Activated T-cell treated with anti-CD3 and anti-CD28 coated beads, Interleukin-2, amount 50 U/mL, for 72 hours (primary cell): Measurements from ENCODE around the gene EMSY. TPM values are rescaled to one million over a fixed set of nuclear protein-coding genes. Genes with fewer than 3 reads are reported as not detected.
"Not testable (repeated sequence)": the region's sequence is repeated elsewhere in the genome, so short reads cannot be mapped to it uniquely, and the experiment has no call there.

Experiments
- ATAC-seq, 2 donors: fragments of 150-1000 bp; cut with Tn5 transposase; replicated peaks in 1 of 2; 2 replicates each; pipeline ENCODE4 v1.10.0; 2021; ENCODE audit warnings: moderate library complexity in 2 of 2, mild to moderate bottlenecking in 1 of 2
- DNase-seq, 2 donors: peaks; one replicate each; pipeline ENCODE4 v3.0.0; 2021 to 2022; ENCODE audit warnings: mixed read lengths in 1 of 2
- H3K27ac Mint-ChIP-seq: one replicate; pipeline ENCODE4 v1.8.0; 2022; ENCODE audit warnings: mild to moderate bottlenecking, moderate library complexity, mixed read lengths
- H3K27me3 Mint-ChIP-seq: one replicate; pipeline ENCODE4 v1.8.0; 2022; ENCODE audit warnings: low read depth, mixed read lengths
- H3K36me3 Mint-ChIP-seq, 2 donors: one replicate each; pipeline ENCODE4 v1.8.0; 2022; ENCODE audit warnings: mixed read lengths in 2 of 2, mild to moderate bottlenecking in 1 of 2; ENCODE audit not compliant: insufficient read depth in 2 of 2
- H3K4me1 Mint-ChIP-seq: one replicate; pipeline ENCODE4 v1.8.0; 2022; ENCODE audit warnings: low read depth, mixed read lengths
- H3K4me3 Mint-ChIP-seq, 2 donors: one replicate each; pipeline ENCODE4 v1.8.0; 2022; ENCODE audit warnings: mild to moderate bottlenecking in 2 of 2, mixed read lengths in 2 of 2, moderate library complexity in 2 of 2
- H3K9me3 Mint-ChIP-seq, 2 donors: one replicate each; pipeline ENCODE4 v1.8.0; 2022; ENCODE audit warnings: mixed read lengths in 2 of 2
- total RNA-seq, 2 donors: library from RNA; stranded (reverse); gene quantifications; one replicate each; pipeline ENCODE4 v1.2.3, GENCODE V29; 2022

Gene EMSY
- total RNA-seq: 10 to 100 TPM; 24.6 to 27.8 TPM

DNA sequence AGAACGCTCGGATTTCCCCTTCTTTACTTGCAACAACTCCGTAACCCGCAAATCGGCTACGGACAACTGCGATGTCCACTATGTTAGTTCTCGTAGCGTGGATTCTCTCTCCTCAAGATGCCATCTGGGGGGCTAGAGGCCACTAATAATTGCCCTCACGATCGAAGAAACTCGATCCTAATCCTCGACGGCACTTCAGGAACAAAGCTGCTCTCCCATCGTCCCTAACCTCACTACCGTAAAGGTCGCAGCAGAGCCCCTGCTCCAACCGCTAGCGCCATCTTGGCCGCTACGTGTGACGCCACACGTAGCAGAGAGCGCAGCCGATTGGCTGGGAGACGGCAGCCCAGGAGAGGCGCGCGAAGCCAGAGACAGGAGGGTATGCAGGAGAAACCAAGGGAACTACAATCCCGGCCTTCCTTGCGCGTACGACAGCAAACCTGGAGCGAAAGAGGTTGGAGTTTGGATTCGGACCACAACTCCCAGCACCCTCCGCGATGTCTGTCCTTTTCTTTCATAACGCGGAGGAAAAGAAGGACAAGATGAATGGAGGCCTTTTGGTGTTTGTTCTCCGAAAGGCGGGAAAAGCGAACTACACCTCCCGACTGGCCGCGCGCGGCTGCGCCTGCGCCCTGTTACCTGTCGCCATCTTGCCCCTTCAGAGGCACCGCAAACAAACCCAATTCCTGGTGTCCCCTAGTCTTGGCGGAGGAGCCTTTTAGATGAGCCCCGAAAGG lies at the start of gene EMSY:
TSS of gene EMSY (plus strand) at position 635 of the 737 bp plus-strand sequence. CDS start 1,921 bp downstream, outside the sequence.
- DNase-seq (peak; percentile 89 to 94), ATAC-seq (peak; percentile 96 to 97)
- H3K4me1 Mint-ChIP-seq: peaks cover 31% of the 10 kb centered on the region
- peaks cover 0 to 2% of the 10 kb centered on the region in 2 donors for H3K9me3 Mint-ChIP-seq
- H3K4me3 Mint-ChIP-seq: peak within 1 kb of the TSS; percentile 98
- H3K27me3 Mint-ChIP-seq: no peaks in the 10 kb centered on the region
- H3K36me3 Mint-ChIP-seq: peaks cover 10 to 21% of the 10 kb centered on the region in 2 donors
- H3K27ac Mint-ChIP-seq: peak within 1 kb of the TSS; percentile 99

DNA sequence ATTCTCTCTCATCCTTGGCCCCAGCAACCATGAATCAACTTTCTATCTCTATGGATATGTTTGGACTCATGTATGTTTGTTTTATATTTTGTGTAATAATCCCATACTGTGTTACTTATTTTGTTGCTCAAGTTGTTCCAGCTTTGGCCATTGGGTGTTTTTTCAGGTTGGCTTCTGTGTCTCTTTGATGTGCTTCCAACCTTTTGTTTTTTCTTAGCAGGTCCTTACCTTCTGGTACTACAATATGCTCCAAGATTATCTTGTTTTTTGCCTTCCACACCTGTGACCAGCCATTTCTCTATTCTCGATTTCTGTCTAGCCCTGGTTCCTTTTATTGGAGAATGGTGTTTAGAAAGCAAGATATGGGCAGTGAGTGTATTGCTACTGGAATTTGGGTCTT lies 49.5 kb upstream of the EMSY start:
- no peaks in the 10 kb centered on the region for H3K4me1 Mint-ChIP-seq
- DNase-seq (no peak), ATAC-seq (no peak)
- peaks cover 7% of the 10 kb centered on the region for H3K27me3 Mint-ChIP-seq
- no peak overlapping the region for H3K27ac Mint-ChIP-seq
- no peaks in the 10 kb centered on the region for H3K9me3 Mint-ChIP-seq
- H3K4me3 Mint-ChIP-seq: no peak overlapping the region
- no peaks in the 10 kb centered on the region for H3K36me3 Mint-ChIP-seq

DNA sequence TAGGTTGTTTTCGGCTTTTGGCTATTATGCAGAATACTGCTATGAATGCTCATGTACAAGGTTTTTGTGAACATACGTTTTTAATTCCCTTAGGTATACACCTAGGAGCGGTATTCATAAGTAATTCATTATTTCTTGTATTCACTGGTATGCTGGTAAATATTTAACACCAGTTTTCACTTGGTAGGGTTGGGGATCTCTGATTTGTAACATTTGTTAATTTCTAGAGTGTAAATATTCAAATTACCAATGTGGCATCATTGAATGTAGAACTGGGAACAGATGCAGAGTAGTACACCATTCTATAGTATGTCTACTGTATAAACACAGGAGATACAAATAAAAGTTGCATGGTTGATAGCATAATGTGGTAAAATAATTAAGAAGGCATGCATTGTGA lies 47.4 kb upstream of the EMSY start:
- no peak overlapping the region for H3K27ac Mint-ChIP-seq
- H3K27me3 Mint-ChIP-seq: peaks cover 7% of the 10 kb centered on the region

GRCh38 chr11:76400967-76401366 lies 43.9 kb upstream of the EMSY start:
- no peaks in the 10 kb centered on the region for H3K36me3 Mint-ChIP-seq
- H3K27me3 Mint-ChIP-seq: no peaks in the 10 kb centered on the region
- H3K27ac Mint-ChIP-seq: no peak overlapping the region

More for the DNA sequence above, 47.4 kb upstream of the EMSY start:
- no peak for DNase-seq
- no peaks in the 10 kb centered on the region for H3K4me1 Mint-ChIP-seq
- H3K36me3 Mint-ChIP-seq: no peaks in the 10 kb centered on the region
- no peak overlapping the region for H3K4me3 Mint-ChIP-seq
- ATAC-seq: no peak
- no peaks in the 10 kb centered on the region for H3K9me3 Mint-ChIP-seq

DNA sequence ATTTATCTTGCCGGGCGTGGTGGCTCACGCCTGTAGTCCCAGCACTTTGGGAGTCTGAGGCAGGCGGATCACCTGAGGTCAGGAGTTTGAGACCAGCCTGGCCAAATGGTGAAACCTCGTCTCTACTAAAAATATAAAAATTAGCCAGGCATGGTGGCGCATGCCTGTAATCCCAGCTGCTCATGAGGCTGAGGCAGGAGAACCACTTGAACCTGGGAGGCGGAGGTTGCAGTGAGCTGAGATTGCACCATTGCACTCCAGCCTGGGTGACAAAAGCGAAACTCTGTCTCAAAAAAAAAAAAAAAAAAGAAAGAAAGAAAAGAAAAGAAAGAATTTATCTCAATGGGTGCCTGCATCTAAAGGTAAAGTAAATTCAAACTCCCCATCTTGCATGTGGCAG lies 43.3 kb upstream of the EMSY start:
- ATAC-seq, H3K4me3 Mint-ChIP-seq, H3K27me3 Mint-ChIP-seq, H3K36me3 Mint-ChIP-seq, DNase-seq, H3K9me3 Mint-ChIP-seq, H3K27ac Mint-ChIP-seq, H3K4me1 Mint-ChIP-seq: not testable (repeated sequence)

More at GRCh38 chr11:76400967-76401366, 43.9 kb upstream of the EMSY start:
- ATAC-seq (no peak), DNase-seq (no peak)
- Mint-ChIP-seq H3K9me3 (no peaks in the 10 kb centered on the region), H3K4me3 (no peak overlapping the region), H3K4me1 (no peaks in the 10 kb centered on the region)

DNA sequence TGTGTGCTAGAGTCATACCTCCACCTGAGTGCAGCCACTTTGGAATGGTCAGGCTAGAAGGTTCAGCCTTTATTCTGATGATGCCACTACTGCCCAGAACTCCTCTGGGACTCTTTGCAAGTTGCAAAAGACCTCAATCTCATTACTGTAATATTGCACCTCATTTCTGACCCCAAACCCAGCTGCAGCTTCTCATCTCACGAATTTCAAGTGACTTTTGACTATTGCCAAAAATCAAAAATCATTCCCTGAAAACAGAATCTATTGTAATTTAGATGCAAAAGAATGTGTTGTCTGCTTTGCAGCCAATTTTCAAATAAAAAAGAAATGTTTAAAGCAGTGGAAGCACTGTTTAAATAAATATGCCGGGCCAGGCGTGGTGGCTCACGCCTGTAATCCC lies 38.5 kb upstream of the EMSY start:
- Mint-ChIP-seq H3K9me3 (no peaks in the 10 kb centered on the region), H3K36me3 (no peaks in the 10 kb centered on the region), H3K4me1 (no peaks in the 10 kb centered on the region), H3K27me3 (no peaks in the 10 kb centered on the region), H3K27ac (no peak overlapping the region), H3K4me3 (no peak overlapping the region)
- DNase-seq (no peak), ATAC-seq (no peak)

GRCh38 chr11:76408171-76408965 lies 36.5 kb upstream of the EMSY start:
- Mint-ChIP-seq H3K27me3 (peaks cover 5% of the 10 kb centered on the region), H3K4me3 (no peak overlapping the region), H3K9me3 (no peaks in the 10 kb centered on the region), H3K4me1 (no peaks in the 10 kb centered on the region), H3K27ac (no peak overlapping the region), H3K36me3 (no peaks in the 10 kb centered on the region)
- no peak for ATAC-seq
- DNase-seq: no peak

- Mint-ChIP-seq H3K4me1 (no peaks in the 10 kb centered on the region), H3K4me3 (no peak overlapping the region), H3K27me3 (peaks cover 13% of the 10 kb centered on the region), H3K9me3 (no peaks in the 10 kb centered on the region), H3K36me3 (no peaks in the 10 kb centered on the region), H3K27ac (no peak overlapping the region)
- DNase-seq (no peak), ATAC-seq (no peak)
These were observed 33.9 kb upstream of the EMSY start for GRCh38 chr11:76410851-76411357.

DNA sequence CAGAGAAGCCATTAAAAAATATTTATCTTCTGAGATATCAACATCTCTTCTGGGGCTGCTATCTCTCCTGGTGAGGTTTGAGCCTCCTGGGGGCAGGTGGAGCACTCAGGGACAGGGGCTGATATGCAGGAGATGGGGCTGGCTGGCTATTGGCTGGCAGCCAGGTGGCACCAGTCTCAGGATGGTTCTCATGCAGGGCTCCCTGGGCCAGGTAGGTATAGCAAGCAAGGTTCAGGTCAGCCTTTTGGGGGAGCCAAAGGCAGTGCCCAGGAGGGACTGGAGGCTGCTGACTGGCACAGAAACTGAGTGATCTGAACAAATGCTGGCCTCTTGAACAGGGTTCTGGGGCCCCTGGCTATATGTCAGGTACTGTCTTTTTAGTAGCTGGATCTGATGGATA lies 29.7 kb upstream of the EMSY start:
- DNase-seq: peak in 1 of 2 donors; percentile 5
- no peak overlapping the region for H3K27ac Mint-ChIP-seq
- peaks cover 36% of the 10 kb centered on the region for H3K27me3 Mint-ChIP-seq
- no peaks in the 10 kb centered on the region for H3K4me1 Mint-ChIP-seq
- ATAC-seq: no peak
- H3K9me3 Mint-ChIP-seq: no peaks in the 10 kb centered on the region
- H3K36me3 Mint-ChIP-seq: no peaks in the 10 kb centered on the region
- no peak overlapping the region for H3K4me3 Mint-ChIP-seq

- H3K27ac Mint-ChIP-seq: no peak overlapping the region
- H3K36me3 Mint-ChIP-seq: no peaks in the 10 kb centered on the region
- peaks cover 9% of the 10 kb centered on the region for H3K4me1 Mint-ChIP-seq
- H3K27me3 Mint-ChIP-seq: peaks cover 24% of the 10 kb centered on the region
- ATAC-seq (no peak), DNase-seq (peak; percentile 23 to 26)
- H3K9me3 Mint-ChIP-seq: no peaks in the 10 kb centered on the region
- H3K4me3 Mint-ChIP-seq: no peak overlapping the region
These were observed 24.9 kb upstream of the EMSY start for GRCh38 chr11:76419896-76420295.

DNA sequence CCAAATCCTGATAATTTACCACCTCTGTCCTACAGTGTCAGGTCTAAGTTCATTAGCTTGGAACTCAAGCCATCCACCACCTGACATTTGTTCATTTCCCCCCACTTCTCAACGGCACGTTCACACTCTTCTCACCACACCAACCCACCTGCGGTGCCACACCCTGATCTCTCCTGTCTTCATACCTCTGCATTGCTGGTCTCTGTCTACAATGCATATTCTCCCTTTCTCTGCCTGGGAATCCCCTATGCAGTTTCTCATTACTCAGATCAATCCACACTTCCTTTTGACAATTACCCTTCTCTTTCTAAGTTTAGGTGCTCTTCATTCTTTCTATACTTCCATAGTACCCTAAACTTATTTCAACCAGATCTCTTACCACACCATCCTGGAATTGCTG lies 20.4 kb upstream of the EMSY start:
- ATAC-seq (peak; percentile 92), DNase-seq (peak; percentile 16 to 29)
- Mint-ChIP-seq H3K4me3 (peak overlapping the region; percentile 24 to 35), H3K36me3 (no peaks in the 10 kb centered on the region), H3K27ac (no peak overlapping the region), H3K27me3 (peaks cover 25% of the 10 kb centered on the region), H3K4me1 (peaks cover 13% of the 10 kb centered on the region), H3K9me3 (no peaks in the 10 kb centered on the region)

GRCh38 chr11:76424891-76425290 lies 19.9 kb upstream of the EMSY start:
- Mint-ChIP-seq H3K9me3 (no peaks in the 10 kb centered on the region), H3K4me3 (peak overlapping the region; percentile 24 to 35), H3K36me3 (no peaks in the 10 kb centered on the region), H3K4me1 (peaks cover 13% of the 10 kb centered on the region), H3K27me3 (peaks cover 24% of the 10 kb centered on the region), H3K27ac (no peak overlapping the region)
- ATAC-seq (peak; percentile 49 to 57), DNase-seq (no peak)

- H3K9me3 Mint-ChIP-seq: no peaks in the 10 kb centered on the region
- DNase-seq (no peak), ATAC-seq (no peak)
- H3K27me3 Mint-ChIP-seq: peaks cover 24% of the 10 kb centered on the region
- no peaks in the 10 kb centered on the region for H3K36me3 Mint-ChIP-seq
- H3K4me3 Mint-ChIP-seq: no peak overlapping the region
- H3K27ac Mint-ChIP-seq: no peak overlapping the region
- peaks cover 13% of the 10 kb centered on the region for H3K4me1 Mint-ChIP-seq
These were observed 18.2 kb upstream of the EMSY start for GRCh38 chr11:76426660-76427059.
